HG03108 (cell line): ENCODE results near the gene SLAMF1.
"Not testable (repeated sequence)": the region's sequence is repeated elsewhere in the genome, so short reads cannot be mapped to it uniquely, and the experiment has no call there.

ENCODE experiments used
- ATAC-seq: cut with Tn5 transposase; IDR thresholded peaks from one replicate; pipeline ENCODE4 v1.9.1; 2021; ENCODE audit warnings: moderate library complexity; ENCODE audit not compliant: unreplicated experiment

The SLAMF1 gene

GRCh38 chr1:160665330-160666078 lies 18.7 kb upstream of the SLAMF1 start:
- ATAC-seq, result no peak

- peak; percentile 51 for ATAC-seq
These were observed 17.8 kb upstream of the SLAMF1 start for GRCh38 chr1:160664573-160665051.

GRCh38 chr1:160662910-160663309 lies 16.1 kb upstream of the SLAMF1 start:
- ATAC-seq, result no peak

GRCh38 chr1:160659566-160659965 lies 12.7 kb upstream of the SLAMF1 start:
- no peak for ATAC-seq

GRCh38 chr1:160658814-160659193 lies 12.0 kb upstream of the SLAMF1 start:
- ATAC-seq, result no peak

GRCh38 chr1:160658162-160658813 lies 11.4 kb upstream of the SLAMF1 start:
- ATAC-seq, result no peak

GRCh38 chr1:160657250-160657781 lies 10.5 kb upstream of the SLAMF1 start:
- ATAC-seq, result no peak

- no peak for ATAC-seq
These were observed 9.9 kb upstream of the SLAMF1 start for GRCh38 chr1:160656737-160657136.

- no peak for ATAC-seq
These were observed 6.8 kb upstream of the SLAMF1 start for GRCh38 chr1:160653620-160654016.

GRCh38 chr1:160652924-160653619 lies 6.2 kb upstream of the SLAMF1 start:
- no peak for ATAC-seq

- ATAC-seq, result not testable (repeated sequence)
These were observed 5.3 kb upstream of the SLAMF1 start for GRCh38 chr1:160652065-160652641.

GRCh38 chr1:160651433-160652064 lies 4.7 kb upstream of the SLAMF1 start:
- no peak for ATAC-seq

- ATAC-seq, result no peak
These were observed 481 bp upstream of the SLAMF1 start for GRCh38 chr1:160647329-160647720.

GRCh38 chr1:160646180-160646579 lies 664 bp downstream of the SLAMF1 start:
- no peak for ATAC-seq

GRCh38 chr1:160645386-160646130 lies 1.3 kb downstream of the SLAMF1 start:
- no peak for ATAC-seq

GRCh38 chr1:160644399-160644798 lies 2.4 kb downstream of the SLAMF1 start:
- no peak for ATAC-seq

GRCh38 chr1:160643138-160643537 lies 3.7 kb downstream of the SLAMF1 start:
- no peak for ATAC-seq

- no peak for ATAC-seq
These were observed 4.6 kb downstream of the SLAMF1 start for GRCh38 chr1:160642281-160642644.

- ATAC-seq, result no peak
These were observed 5.2 kb downstream of the SLAMF1 start for GRCh38 chr1:160641323-160642280.
